ENCODE results near the gene HMGCL. TPM values are rescaled to one million over a fixed set of nuclear protein-coding genes. Genes with fewer than 3 reads are reported as not detected.

Gene HMGCL
- total and polyA plus RNA-seq, 2 of the 13 experiments (the other 11 are each of a cell fraction or from before 2014, with no cell fraction given): 21.3 to 41.4 TPM

- TF ChIP-seq TEAD3 (CRISPR knock-in tag; optimal IDR thresholded peaks at IDR 0.05; ENCODE audit: borderline replicate concordance) (peak; percentile 39), SALL2 (CRISPR knock-in tag; IDR thresholded peaks at IDR 0.05) (peak; percentile 39; the same call in 1 of the 2 replicates), ZFP91 (CRISPR knock-in tag; IDR thresholded peaks at IDR 0.05; ENCODE audit: borderline replicate concordance) (0 out of 2 replicates have a peak, but pooled peaks have one; percentile 31), CBX5 (CRISPR knock-in tag; IDR thresholded peaks at IDR 0.05; ENCODE audit: borderline replicate concordance) (0 out of 2 replicates have a peak, but pooled peaks have one; percentile 55), TERF1 (CRISPR knock-in tag; IDR thresholded peaks at IDR 0.05) (no peak), YEATS2 (CRISPR knock-in tag; IDR thresholded peaks at IDR 0.05; ENCODE audit: borderline replicate concordance) (peak; percentile 53; the same call in 1 of the 2 replicates), GFI1 (CRISPR knock-in tag; IDR thresholded peaks at IDR 0.05; ENCODE audit: borderline replicate concordance) (peak; percentile 35; the same call in 1 of the 2 replicates), THRA (CRISPR knock-in tag; IDR thresholded peaks at IDR 0.05; ENCODE audit: borderline replicate concordance) (peak; percentile 36; the same call in 1 of the 2 replicates), CEBPG (CRISPR knock-in tag; IDR thresholded peaks at IDR 0.05) (0 out of 2 replicates have a peak, but pooled peaks have one; percentile 23), RAD21 (CRISPR knock-in tag; IDR thresholded peaks at IDR 0.05) (peak; percentile 78), TEAD2 (CRISPR knock-in tag; IDR thresholded peaks at IDR 0.05) (no peak), GATAD1 (CRISPR knock-in tag; IDR thresholded peaks at IDR 0.05) (0 out of 2 replicates have a peak, but pooled peaks have one; percentile 29), KLF16 (CRISPR knock-in tag; IDR thresholded peaks at IDR 0.05) (0 out of 4 replicates have a peak, but pooled peaks of 1 of the 2 experiments have one; percentile 42), ZNF24 (IDR thresholded peaks at IDR 0.05) (peak; percentile 74; the same call in 1 of the 2 replicates), ZSCAN9 (CRISPR knock-in tag; IDR thresholded peaks at IDR 0.05; ENCODE audit: borderline replicate concordance) (peak; percentile 39; the same call in 1 of the 2 replicates), THAP11 (CRISPR knock-in tag; IDR thresholded peaks at IDR 0.05) (0 out of 2 replicates have a peak, but pooled peaks have one; percentile 23), MXI1 (IDR thresholded peaks at IDR 0.05; ENCODE audit: borderline replicate concordance, low read depth, low read length) (0 out of 3 replicates have a peak, but pooled peaks have one; percentile 22), GATAD2A (CRISPR knock-in tag; IDR thresholded peaks at IDR 0.05) (0 out of 2 replicates have a peak, but pooled peaks have one; percentile 11), ZNF326 (CRISPR knock-in tag; IDR thresholded peaks at IDR 0.05; ENCODE audit: borderline replicate concordance) (no peak), CTCF (CRISPR knock-in tag; IDR thresholded peaks at IDR 0.05) (peak; percentile 95), ZNF251 (CRISPR knock-in tag; IDR thresholded peaks at IDR 0.05) (no peak), ZBTB2 (CRISPR knock-in tag; IDR thresholded peaks at IDR 0.05; ENCODE audit: low read depth) (no peak)
Measured at GRCh38 chr1:23772049-23772853, 53.0 kb downstream of the HMGCL start (continued).
